Progenitor cell of endocrine pancreas (in vitro differentiated cells): ENCODE measurements around the gene TNRC6C. TPM values are rescaled to one million over a fixed set of nuclear protein-coding genes. Genes with fewer than 3 reads are reported as not detected.
"Not testable (repeated sequence)": the region's sequence is repeated elsewhere in the genome, so short reads cannot be mapped to it uniquely, and the experiment has no call there.

ENCODE experiments used
- DNase-seq: peaks from one replicate; pipeline ENCODE4 v3.0.0; 2021; ENCODE audit warnings: low spot score; ENCODE audit not compliant: unreplicated experiment
- H3K27ac Mint-ChIP-seq: 2 replicates; pipeline ENCODE4 v1.8.0; 2021; ENCODE audit warnings: mild to moderate bottlenecking, moderate library complexity, mixed read lengths
- H3K27me3 Mint-ChIP-seq: 2 replicates; pipeline ENCODE4 v1.8.0; 2021; ENCODE audit warnings: mixed read lengths
- H3K36me3 Mint-ChIP-seq: 2 replicates; pipeline ENCODE4 v1.8.0; 2022; ENCODE audit warnings: mixed read lengths; ENCODE audit not compliant: insufficient read depth
- H3K4me1 Mint-ChIP-seq: 2 replicates; pipeline ENCODE4 v1.8.0; 2021; ENCODE audit warnings: low read depth, mixed read lengths
- H3K4me3 Mint-ChIP-seq: 2 replicates; pipeline ENCODE4 v1.8.0; 2021; ENCODE audit warnings: low read depth, mild to moderate bottlenecking, moderate library complexity, mixed read lengths
- H3K9me3 Mint-ChIP-seq: 2 replicates; pipeline ENCODE4 v1.8.0; 2021; ENCODE audit warnings: low read depth, mixed read lengths
- CTCF ChIP-seq: fragments of 200-600 bp; sonication (generic); IDR thresholded peaks from one replicate; pipeline ENCODE4 v1.5.0; 2021; ENCODE audit warnings: antibody characterized with exemption, mild to moderate bottlenecking; ENCODE audit not compliant: unreplicated experiment
- total RNA-seq: library from RNA; stranded (reverse); gene quantifications from 2 replicates; pipeline ENCODE4 v1.2.1, GENCODE V29; 2021

TNRC6C gene
- total RNA-seq, 1 donor from 2014 or later, result 38.3 TPM

GRCh38 chr17:78079253-78079652 is 120.8 kb downstream of the TNRC6C start:
- DNase-seq, result no peak
- no peak overlapping the region for H3K4me3 Mint-ChIP-seq
- peaks cover 29% of the 10 kb centered on the region for H3K36me3 Mint-ChIP-seq
- H3K27me3 Mint-ChIP-seq, result no peaks in the 10 kb centered on the region
- H3K27ac Mint-ChIP-seq, result no peak overlapping the region
- peaks cover 3% of the 10 kb centered on the region for H3K4me1 Mint-ChIP-seq
- H3K9me3 Mint-ChIP-seq, result no peaks in the 10 kb centered on the region
- TF ChIP-seq CTCF, result no peak

- Mint-ChIP-seq H3K27me3 (no peaks in the 10 kb centered on the region), H3K36me3 (peaks cover 24% of the 10 kb centered on the region)
These were observed 123.0 kb downstream of the TNRC6C start for GRCh38 chr17:78081551-78081950.

GRCh38 chr17:78082355-78082872 is 123.9 kb downstream of the TNRC6C start:
- not testable (repeated sequence) for H3K27ac Mint-ChIP-seq, H3K9me3 Mint-ChIP-seq, DNase-seq, H3K4me1 Mint-ChIP-seq, H3K4me3 Mint-ChIP-seq, H3K27me3 Mint-ChIP-seq
- H3K36me3 Mint-ChIP-seq, result peaks cover 24% of the 10 kb centered on the region

More at GRCh38 chr17:78081551-78081950, 123.0 kb downstream of the TNRC6C start:
- no peak overlapping the region for H3K27ac Mint-ChIP-seq
- H3K4me1 Mint-ChIP-seq, result peaks cover 3% of the 10 kb centered on the region
- DNase-seq, result no peak
- no peak for TF ChIP-seq CTCF
- no peak overlapping the region for H3K4me3 Mint-ChIP-seq
- no peaks in the 10 kb centered on the region for H3K9me3 Mint-ChIP-seq

GRCh38 chr17:78082988-78083387 is 124.5 kb downstream of the TNRC6C start:
- no peaks in the 10 kb centered on the region for H3K27me3 Mint-ChIP-seq
- H3K36me3 Mint-ChIP-seq, result peaks cover 24% of the 10 kb centered on the region
- no peak for TF ChIP-seq CTCF
- H3K4me1 Mint-ChIP-seq, result no peaks in the 10 kb centered on the region
- DNase-seq, result no peak
- H3K27ac Mint-ChIP-seq, result no peak overlapping the region
- H3K9me3 Mint-ChIP-seq, result no peaks in the 10 kb centered on the region
- no peak overlapping the region for H3K4me3 Mint-ChIP-seq

GRCh38 chr17:78086740-78087139 is 128.2 kb downstream of the TNRC6C start:
- Mint-ChIP-seq H3K4me3 (no peak overlapping the region), H3K27ac (no peak overlapping the region)

More at GRCh38 chr17:78086740-78087139, 128.2 kb downstream of the TNRC6C start:
- H3K27me3 Mint-ChIP-seq, result no peaks in the 10 kb centered on the region
- DNase-seq, result no peak
- H3K4me1 Mint-ChIP-seq, result no peaks in the 10 kb centered on the region
- no peak for TF ChIP-seq CTCF
- peaks cover 29% of the 10 kb centered on the region for H3K36me3 Mint-ChIP-seq
- no peaks in the 10 kb centered on the region for H3K9me3 Mint-ChIP-seq
